ENCODE measurements around the gene ATG13.

DNA sequence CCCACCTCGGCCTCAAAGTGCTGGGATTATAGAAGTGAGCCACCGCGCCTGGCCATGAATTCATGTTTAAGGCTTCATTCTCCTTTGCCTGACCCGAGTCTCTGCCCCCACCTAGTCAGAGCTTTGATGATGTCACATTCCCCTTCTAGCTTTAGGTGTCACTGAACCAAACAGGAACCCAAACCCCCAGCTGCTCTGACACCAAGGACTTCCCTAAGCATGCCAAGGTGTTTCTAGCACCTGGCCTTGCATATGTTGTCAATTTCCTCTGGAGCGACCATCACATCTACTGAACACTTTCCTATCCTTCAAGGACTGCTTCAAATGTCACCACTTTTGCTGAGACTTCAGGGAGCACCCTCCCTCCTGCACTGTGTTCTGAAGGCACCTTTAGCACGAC is 103.9 kb downstream of the ATG13 start:
- TF ChIP-seq, protein P1, sequence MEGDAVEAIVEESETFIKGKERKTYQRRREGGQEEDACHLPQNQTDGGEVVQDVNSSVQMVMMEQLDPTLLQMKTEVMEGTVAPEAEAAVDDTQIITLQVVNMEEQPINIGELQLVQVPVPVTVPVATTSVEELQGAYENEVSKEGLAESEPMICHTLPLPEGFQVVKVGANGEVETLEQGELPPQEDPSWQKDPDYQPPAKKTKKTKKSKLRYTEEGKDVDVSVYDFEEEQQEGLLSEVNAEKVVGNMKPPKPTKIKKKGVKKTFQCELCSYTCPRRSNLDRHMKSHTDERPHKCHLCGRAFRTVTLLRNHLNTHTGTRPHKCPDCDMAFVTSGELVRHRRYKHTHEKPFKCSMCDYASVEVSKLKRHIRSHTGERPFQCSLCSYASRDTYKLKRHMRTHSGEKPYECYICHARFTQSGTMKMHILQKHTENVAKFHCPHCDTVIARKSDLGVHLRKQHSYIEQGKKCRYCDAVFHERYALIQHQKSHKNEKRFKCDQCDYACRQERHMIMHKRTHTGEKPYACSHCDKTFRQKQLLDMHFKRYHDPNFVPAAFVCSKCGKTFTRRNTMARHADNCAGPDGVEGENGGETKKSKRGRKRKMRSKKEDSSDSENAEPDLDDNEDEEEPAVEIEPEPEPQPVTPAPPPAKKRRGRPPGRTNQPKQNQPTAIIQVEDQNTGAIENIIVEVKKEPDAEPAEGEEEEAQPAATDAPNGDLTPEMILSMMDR (conservative IDR thresholded peaks at IDR 0.05; ENCODE audit: low read length) = no peak
- no peak for TF ChIP-seq EZH2phosphoT487 (IDR thresholded peaks at IDR 0.05; ENCODE audit: borderline replicate concordance, low read depth, low read length)
